Fibroblast of skin of left quadriceps (primary cell): ENCODE results near the gene DPP6.
"Not testable (repeated sequence)": the region's sequence is repeated elsewhere in the genome, so short reads cannot be mapped to it uniquely, and the experiment has no call there.

ENCODE experiments used
- DNase-seq, 2 experiments: peaks; one replicate each; pipeline ENCODE4 v3.0.0-alpha.2; 2013; ENCODE audit warnings: low read depth in 2 of 2

The DPP6 gene

GRCh38 chr7:154928136-154929005 lies 876.2 kb downstream of the DPP6 start:
- peak; percentile 93 to 95 for DNase-seq

- DNase-seq = peak in 1 of 2 experiments; percentile 1
Measured at GRCh38 chr7:154929006-154929726, 877.0 kb downstream of the DPP6 start.

DNA sequence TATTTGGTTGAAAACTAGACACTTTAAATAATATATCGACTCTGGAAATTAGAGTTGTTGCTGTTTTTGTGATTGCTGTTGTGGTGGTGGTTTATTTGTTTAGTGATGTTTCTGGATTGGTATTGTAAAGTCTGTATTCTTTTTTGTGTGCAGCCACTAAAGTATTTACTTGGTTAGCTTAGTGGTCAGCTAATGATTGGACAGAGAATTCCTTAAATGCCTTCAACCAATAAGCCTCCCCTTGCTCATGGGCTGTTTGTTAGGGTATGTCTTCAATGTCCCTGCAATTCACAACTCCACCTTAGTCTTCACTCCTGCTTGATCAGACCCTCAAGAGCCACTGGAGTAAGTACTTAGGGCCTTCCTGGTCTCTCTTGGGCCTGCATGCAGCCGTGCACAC lies 879.7 kb downstream of the DPP6 start:
- DNase-seq = no peak

DNA sequence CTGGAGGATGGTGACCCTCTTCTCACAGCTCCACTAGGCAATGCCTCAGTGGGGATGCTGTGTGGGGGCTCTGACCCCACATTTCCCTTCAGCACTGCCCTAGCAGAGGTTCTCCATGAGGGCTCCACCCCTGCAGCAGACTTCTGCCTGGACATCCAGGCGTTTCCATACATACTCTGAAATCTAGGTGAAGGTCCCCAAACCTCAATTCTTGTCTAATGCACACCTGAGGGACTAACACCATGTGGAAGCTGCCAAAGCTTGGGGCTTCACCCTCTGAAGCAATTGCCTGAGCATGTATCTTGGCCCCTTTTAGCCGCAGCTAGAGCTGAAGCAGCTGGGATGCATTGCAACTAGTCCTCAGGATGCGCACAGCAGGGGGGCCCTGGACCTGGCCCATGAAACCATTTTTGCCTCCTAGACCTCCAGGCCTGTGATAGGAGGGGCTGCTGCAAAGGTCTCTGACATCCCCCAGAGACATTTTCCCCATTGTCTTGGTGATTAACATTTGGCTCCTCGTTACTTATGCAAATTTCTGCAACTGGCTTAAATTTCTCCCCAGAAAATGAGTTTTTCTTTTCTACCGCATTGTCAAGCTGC lies 882.3 kb downstream of the DPP6 start:
- not testable (repeated sequence) for DNase-seq

- DNase-seq = no peak
Measured at GRCh38 chr7:154937837-154938236, 885.6 kb downstream of the DPP6 start.

DNA sequence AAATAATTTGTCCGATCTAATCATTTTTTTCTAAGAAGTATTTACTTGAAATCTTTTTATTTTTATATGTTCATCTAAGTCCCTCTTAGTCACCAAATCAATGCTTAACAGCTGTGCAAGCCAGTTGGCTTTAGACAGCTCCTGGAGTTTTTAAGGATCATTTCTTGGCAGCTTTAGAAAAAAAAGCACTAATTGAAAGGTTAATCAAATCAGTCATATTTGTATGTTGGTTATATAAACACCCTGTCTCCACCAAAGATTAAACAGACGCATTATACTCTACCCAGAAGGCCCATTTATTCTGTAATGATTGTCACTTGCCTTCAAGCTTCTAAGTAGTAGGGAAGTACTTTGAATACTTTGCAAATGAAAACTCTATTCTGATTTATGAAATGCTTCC lies 890.5 kb downstream of the DPP6 start:
- no peak for DNase-seq
